GM13977 (cell line): ENCODE data around the gene FAM78B.

Source experiments
- DNase-seq: peaks from one replicate; pipeline ENCODE4 v3.0.0; 2012; ENCODE audit warnings: low spot score
- CTCF ChIP-seq: IDR thresholded peaks from 2 replicates; pipeline ENCODE4 v1.5.1; 2012; ENCODE audit warnings: mild to moderate bottlenecking, control low read depth; ENCODE audit not compliant: insufficient read depth; ENCODE audit errors: extremely low read depth, missing control alignments
- in situ Hi-C: fragments of 300-500 bp; cut with MboI; formaldehyde crosslinking; loops from one replicate; pipeline ENCODE4 v1.12.0; 2022; ENCODE audit warnings: low sequenced_read_pairs, low pct_unique_long_range_greater_than_20kb, mixed read lengths, inconsistent platforms; ENCODE audit not compliant: unreplicated experiment

FAM78B gene

GRCh38 chr1:166079276-166079675 is 87.5 kb downstream of the FAM78B start:
- no peak for TF ChIP-seq CTCF
- DNase-seq: no peak

GRCh38 chr1:166073489-166073888 is 93.3 kb downstream of the FAM78B start:
- TF ChIP-seq CTCF: no peak
- in situ Hi-C loops: no loop called here
- no peak for DNase-seq

More at GRCh38 chr1:166079276-166079675, 87.5 kb downstream of the FAM78B start:
- in situ Hi-C loops: no loop called here

GRCh38 chr1:166069390-166069789 is 97.4 kb downstream of the FAM78B start:
- in situ Hi-C loops: no loop called here
- no peak for TF ChIP-seq CTCF
- DNase-seq: no peak

GRCh38 chr1:166066107-166066506 is 100.7 kb downstream of the FAM78B start:
- in situ Hi-C loops: no loop called here
- TF ChIP-seq CTCF: no peak
- DNase-seq: no peak

- in situ Hi-C loops: no loop called here
- DNase-seq: no peak
- no peak for TF ChIP-seq CTCF
Measured at GRCh38 chr1:166064951-166065350, 101.8 kb downstream of the FAM78B start.

GRCh38 chr1:166064313-166064926 is 102.4 kb downstream of the FAM78B start:
- DNase-seq: no peak
- TF ChIP-seq CTCF: no peak
- in situ Hi-C loops: no loop called here
